Endothelial cell of umbilical vein (primary cell): ENCODE measurements around the gene TM4SF20.

Source experiments
- CTCF ChIP-seq, 2 donors: IDR thresholded peaks; 1 replicate in 1 of 2; 2 replicates in 1 of 2; pipeline ENCODE4 v1.5.1; 2011; ENCODE audit warnings: low read length in 2 of 2, mild to moderate bottlenecking in 2 of 2, moderate library complexity in 2 of 2, control low read depth in 1 of 2, inconsistent platforms in 1 of 2, low read depth in 1 of 2; ENCODE audit not compliant: insufficient read depth in 1 of 2; ENCODE audit errors: extremely low read depth in 1 of 2
- EZH2 ChIP-seq: IDR thresholded peaks from 2 replicates; pipeline ENCODE4 v1.6.1; 2012; ENCODE audit warnings: borderline replicate concordance, low read depth, mild to moderate bottlenecking, moderate library complexity, low read length, inconsistent platforms; ENCODE audit not compliant: severe bottlenecking
- GATA2 ChIP-seq: IDR thresholded peaks from 2 replicates; pipeline ENCODE4 v1.7.0; 2011; ENCODE audit warnings: low read depth, mild to moderate bottlenecking, moderate library complexity, mixed read lengths, low read length; ENCODE audit not compliant: insufficient read length, insufficient read depth
- JUN ChIP-seq: IDR thresholded peaks from 2 replicates; pipeline ENCODE4 v1.6.1; 2011; ENCODE audit warnings: borderline replicate concordance, low read depth; ENCODE audit not compliant: insufficient read length, insufficient read depth
- POLR2AphosphoS5 ChIP-seq: IDR thresholded peaks from 2 replicates; pipeline ENCODE4 v1.6.1; 2012; ENCODE audit warnings: low read depth, mild to moderate bottlenecking, control low read depth, low read length, moderate library complexity; ENCODE audit not compliant: insufficient read depth

GRCh38 chr2:227383686-227384085 lies 4.6 kb upstream of the TM4SF20 start:
- TF ChIP-seq CTCF (IDR thresholded peaks at IDR 0.05; ENCODE audit: extremely low read depth in 1 of 2, insufficient read depth in 1 of 2, low read depth in 1 of 2, low read length in 2 of 2) (no peak), POLR2AphosphoS5 (no peak), JUN (no peak), GATA2 (no peak), EZH2 (no peak)
